Fibroblast of mammary gland (primary cell): ENCODE results near the gene NPLOC4.

Experiments
- DNase-seq: peaks from one replicate; pipeline ENCODE4 v3.0.0-alpha.2; 2010; ENCODE audit warnings: low read depth
- H3K4me3 ChIP-seq: 2 replicates; pipeline ENCODE4 v1.5.1; 2011; ENCODE audit warnings: low read depth, mild to moderate bottlenecking, low read length, moderate library complexity; ENCODE audit not compliant: control insufficient read depth
- TF ChIP-seq, protein P1 (sequence below): conservative IDR thresholded peaks from 2 replicates; pipeline ENCODE4 v1.5.1; 2011; ENCODE audit warnings: low read depth, low read length, inconsistent platforms; ENCODE audit not compliant: control insufficient read depth, insufficient read depth

Gene NPLOC4

GRCh38 chr17:81647640-81648012 lies 10.7 kb upstream of the NPLOC4 start:
- DNase-seq = no peak

GRCh38 chr17:81646869-81647600 lies 10.1 kb upstream of the NPLOC4 start:
- TF ChIP-seq, protein P1, sequence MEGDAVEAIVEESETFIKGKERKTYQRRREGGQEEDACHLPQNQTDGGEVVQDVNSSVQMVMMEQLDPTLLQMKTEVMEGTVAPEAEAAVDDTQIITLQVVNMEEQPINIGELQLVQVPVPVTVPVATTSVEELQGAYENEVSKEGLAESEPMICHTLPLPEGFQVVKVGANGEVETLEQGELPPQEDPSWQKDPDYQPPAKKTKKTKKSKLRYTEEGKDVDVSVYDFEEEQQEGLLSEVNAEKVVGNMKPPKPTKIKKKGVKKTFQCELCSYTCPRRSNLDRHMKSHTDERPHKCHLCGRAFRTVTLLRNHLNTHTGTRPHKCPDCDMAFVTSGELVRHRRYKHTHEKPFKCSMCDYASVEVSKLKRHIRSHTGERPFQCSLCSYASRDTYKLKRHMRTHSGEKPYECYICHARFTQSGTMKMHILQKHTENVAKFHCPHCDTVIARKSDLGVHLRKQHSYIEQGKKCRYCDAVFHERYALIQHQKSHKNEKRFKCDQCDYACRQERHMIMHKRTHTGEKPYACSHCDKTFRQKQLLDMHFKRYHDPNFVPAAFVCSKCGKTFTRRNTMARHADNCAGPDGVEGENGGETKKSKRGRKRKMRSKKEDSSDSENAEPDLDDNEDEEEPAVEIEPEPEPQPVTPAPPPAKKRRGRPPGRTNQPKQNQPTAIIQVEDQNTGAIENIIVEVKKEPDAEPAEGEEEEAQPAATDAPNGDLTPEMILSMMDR = no peak
- DNase-seq = no peak
- H3K4me3 ChIP-seq = no peak overlapping the region

More at GRCh38 chr17:81647640-81648012, 10.7 kb upstream of the NPLOC4 start:
- no peak overlapping the region for H3K4me3 ChIP-seq
- TF ChIP-seq, protein P1 = no peak

DNA sequence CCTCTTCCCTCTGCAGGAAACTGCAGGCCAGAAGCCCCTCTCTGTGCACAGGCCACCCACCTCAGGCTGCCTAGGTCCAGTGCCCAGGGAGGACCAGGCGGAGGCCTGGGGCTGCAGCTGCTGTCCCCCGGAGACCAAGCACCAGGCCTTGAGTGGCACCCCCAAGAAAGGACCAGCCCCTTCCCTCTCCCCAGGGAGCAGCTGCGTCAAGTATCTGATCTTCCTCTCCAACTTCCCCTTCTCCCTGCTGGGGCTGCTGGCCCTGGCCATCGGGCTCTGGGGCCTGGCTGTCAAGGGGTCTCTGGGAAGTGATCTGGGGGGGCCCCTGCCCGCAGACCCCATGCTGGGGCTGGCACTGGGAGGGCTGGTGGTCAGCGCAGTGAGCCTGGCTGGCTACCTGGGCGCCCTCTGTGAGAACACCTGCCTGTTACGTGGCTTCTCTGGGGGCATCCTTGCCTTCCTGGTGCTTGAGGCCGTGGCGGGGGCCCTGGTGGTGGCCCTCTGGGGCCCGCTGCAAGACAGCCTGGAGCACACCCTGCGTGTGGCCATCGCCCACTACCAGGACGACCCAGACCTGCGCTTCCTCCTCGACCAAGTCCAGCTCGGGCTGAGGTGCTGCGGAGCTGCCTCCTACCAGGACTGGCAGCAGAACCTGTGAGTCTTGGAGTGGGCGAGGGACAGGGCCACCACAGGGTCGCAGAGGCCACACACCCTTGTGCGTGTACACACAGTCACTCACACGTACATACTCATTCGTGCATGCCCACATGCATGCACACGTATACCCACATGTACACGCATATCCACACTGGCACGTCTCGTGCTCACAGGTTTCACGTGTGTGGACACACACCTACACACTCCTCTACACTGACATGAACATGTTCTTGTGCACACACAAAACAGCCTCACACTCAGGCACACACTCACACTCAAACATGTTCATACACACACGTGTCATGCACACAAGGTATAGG lies 8.4 kb upstream of the NPLOC4 start:
- TF ChIP-seq, protein P1 = no peak
- H3K4me3 ChIP-seq = no peak overlapping the region
- DNase-seq = no peak

DNA sequence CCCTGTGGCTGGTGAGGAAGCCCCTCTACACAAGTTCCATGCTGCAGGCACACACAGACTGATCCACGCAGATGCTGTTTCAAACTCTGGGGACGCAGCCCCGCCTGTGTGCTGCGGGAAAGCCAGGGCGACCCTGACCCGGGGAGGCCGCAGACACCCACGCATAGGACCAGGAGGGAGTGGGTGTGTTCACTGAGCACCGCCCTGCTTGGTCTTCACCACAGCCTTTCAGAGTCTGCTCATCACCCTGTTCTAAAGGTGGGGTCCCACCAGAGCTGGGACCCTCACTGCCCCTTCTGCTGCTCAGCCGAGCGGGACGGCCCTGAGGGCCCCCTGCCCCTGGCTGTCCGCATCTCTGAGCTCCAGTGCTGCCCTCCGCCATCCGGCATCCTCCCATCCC lies 7.6 kb upstream of the NPLOC4 start:
- H3K4me3 ChIP-seq = no peak overlapping the region

GRCh38 chr17:81641825-81642489 lies 5.0 kb upstream of the NPLOC4 start:
- peak; percentile 71 for DNase-seq
- TF ChIP-seq, protein P1 = no peak
- no peak overlapping the region for H3K4me3 ChIP-seq

More for the DNA sequence above, 7.6 kb upstream of the NPLOC4 start:
- TF ChIP-seq, protein P1 = no peak
- DNase-seq = no peak

DNA sequence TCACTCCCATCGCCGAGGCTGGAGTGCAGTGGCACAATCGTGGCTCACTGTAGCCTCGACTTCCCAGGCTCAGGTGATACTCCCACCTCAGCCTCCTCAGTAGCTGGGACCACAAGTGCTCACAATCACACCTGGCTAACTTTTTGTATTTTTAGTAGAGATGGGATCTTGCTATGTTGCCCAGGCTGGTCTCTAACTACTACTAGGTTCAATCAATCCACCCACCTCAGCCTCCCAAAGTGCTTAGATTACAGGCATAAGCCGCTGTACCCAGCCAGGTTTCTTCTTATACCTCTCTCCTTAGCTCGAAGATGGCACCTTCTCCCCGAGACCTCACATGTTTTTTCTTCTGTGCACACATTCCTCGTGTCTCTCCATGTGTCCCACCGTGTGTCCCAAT lies 3.1 kb upstream of the NPLOC4 start:
- DNase-seq = no peak
- no peak overlapping the region for H3K4me3 ChIP-seq
- TF ChIP-seq, protein P1 = no peak
